GM19239 (cell line): ENCODE results near the gene ST3GAL4.

Source experiments
- DNase-seq: peaks from one replicate; pipeline ENCODE4 v3.0.0; 2011; ENCODE audit warnings: low spot score; ENCODE audit not compliant: insufficient read length
- FAIRE-seq: peaks from 2 replicates; lab custom pipeline; 2011; peaks lifted over from hg19 to GRCh38; lab: Jason Lieb, UNC

ST3GAL4 gene

DNA sequence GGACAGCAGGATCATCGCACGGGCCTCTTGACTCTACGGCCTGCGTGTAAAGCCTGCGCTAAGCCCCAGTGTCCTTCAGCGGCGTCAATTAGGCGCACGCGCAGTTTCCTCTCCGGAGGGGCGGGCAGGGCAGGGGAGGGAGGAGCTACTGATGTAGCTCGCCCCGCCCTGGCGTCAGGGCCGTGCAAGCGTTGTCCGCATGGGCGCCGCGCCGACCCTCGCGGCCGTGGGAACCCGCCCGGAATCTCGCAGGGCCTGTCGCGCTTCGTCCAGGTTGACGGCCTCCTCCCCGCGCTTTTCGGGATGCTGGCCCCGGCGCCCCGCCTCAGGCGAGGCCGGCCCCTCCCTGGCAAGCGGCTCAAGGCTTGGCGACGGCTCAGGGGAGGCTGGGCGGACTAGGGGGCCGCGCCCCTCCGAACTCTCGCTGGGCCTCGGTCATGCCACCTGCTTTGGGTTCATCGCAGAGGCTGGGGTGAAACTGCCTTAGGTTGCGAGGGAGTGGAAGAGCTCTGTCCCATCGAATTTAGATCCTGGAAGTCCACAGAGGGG is 61.1 kb downstream of the ST3GAL4 start:
- DNase-seq (peak; percentile 78), FAIRE-seq (peak; percentile 33)

DNA sequence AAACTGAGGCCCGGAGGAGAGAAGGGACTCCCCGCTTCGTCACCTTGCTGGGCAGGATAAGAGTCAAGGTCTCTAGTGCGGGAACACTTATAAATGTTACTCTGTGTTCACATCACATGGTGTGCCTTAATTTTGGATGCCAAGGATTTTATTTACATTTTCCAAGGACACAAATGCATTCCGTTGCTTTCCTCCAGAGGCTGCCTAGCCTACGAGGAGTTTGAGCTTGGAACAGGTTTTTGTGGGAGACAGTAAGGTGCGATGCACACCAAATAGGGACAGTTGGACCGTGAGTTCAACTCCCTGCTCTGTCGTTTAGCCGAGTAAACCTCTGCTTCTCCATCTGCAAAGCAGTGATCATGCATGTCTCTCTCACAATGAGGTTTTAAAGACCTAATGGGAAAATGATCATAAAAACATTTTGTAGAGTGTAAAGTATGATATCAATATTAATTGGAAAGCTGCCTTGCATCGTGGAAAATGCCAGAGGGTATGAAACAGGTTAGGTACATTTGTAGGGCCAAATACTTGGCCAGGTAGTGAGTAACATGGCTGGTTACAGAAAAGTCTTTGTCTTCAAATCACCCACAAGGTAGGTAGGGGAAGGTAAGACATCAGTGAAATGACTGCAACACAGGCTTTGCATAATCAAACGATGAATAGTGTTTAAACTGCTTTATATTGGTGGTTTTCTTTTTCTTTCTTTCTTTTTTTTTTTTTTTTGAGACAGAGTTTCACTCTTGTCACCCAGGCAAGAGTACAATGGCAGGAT is 61.8 kb downstream of the ST3GAL4 start:
- DNase-seq, result no peak
- no peak for FAIRE-seq

DNA sequence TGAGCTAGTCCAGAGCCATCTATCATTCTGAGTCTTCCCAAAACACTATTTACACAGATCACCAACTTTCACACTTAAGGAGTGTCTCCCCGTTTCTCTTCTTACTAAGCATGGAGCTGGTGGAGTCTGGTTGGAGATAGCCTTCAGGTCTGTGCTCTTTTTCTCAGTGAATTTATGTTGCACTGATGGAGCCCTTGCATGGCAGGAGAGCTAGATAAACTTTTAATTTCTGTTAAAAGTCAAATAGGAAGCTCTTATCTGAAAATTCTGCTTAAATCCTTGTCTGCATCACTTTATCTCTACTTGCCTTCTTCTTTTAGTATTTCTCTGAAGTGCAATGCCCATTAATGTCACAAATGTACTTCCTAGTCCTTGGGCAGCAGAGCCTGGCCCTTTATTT is 63.4 kb downstream of the ST3GAL4 start:
- DNase-seq (no peak), FAIRE-seq (no peak)

DNA sequence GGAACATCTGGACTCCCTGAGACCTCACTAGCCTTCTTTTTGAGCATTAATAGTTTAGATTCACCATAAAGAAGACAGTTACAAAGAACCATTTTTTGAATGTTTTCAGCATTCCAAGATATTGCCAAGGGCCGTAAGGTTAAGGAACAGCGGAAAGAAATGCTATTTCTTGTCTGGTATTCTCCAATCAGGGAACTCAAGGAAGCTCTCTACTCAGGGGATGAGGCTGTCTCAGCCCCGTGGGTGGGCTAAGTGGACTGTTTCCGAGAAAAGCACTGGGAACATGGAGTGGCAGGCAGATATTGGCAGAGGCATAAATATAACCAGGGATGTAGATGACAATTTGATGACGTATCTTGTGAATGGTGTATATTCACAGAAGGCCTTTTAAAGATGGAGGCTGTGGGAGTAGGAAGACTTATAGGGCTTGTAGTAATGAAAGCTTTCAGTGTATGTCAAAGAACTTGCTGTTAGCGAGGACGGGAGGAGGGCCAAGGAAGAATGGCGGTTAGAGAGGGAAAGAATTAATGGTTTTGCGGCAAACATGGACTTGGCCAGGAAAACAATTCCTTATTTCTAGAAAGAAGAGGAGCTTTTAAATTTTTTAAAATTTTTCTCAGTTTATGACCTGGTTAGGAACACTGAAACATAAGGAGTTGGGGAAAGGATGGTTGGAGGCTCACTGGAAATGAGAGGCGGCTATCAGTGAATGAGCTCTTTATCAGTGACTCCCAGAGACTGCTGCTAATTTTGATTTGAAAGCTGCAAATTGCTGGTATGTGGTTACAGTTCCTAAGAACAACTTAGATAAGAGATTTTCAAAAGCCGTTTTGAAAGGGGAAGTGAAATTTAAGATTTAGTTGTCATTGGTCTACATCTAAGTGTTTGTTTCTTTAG is 64.6 kb downstream of the ST3GAL4 start:
- peak; percentile 63 for DNase-seq
- FAIRE-seq, result peak; percentile 85

DNA sequence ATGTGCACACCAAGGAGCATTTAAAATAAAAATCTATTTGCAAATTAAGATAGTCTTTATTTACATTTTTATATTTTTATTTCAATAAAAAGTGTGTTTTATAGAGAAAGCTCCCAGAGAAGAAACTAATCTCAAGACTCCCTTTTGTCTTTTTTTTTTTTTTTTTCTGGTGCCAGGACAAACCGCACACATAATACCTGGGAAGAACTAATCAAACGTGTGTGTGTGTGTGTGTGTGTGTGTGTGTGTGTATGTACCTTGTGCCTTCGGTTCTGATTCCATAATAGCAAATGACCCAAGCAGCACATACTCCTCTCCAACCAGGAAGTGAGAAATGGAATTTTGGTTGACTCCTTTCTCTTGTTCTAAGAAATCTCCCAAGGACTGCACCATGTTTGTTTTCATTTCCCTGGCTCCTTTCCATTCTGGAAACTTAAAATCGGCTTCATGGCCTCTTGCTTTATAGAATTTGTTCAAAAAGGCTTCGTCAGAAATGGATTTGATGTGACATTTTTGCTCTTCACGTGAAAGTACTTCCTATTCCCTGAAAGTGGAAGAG is 65.3 kb downstream of the ST3GAL4 start:
- peak; percentile 66 for FAIRE-seq
- DNase-seq, result no peak

DNA sequence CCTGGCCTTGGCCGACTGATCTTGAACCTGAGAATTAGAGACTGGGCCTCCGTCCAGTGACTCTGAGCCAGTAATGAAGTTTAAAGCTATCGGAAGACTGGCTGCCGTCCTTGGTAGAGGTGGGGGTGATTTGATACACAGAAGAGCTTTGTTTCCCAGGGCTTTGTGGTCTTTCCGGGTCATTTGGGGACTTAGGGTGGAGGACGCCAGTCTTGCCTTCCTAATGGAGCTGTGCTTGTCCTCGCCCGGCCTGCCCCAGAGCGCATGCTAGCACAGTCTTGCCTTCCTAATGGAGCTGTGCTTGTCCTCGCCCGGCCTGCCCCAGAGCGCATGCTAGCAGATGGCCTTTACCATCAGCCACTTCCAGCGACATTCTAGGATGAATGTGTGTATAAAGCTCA is 65.8 kb downstream of the ST3GAL4 start:
- FAIRE-seq (no peak), DNase-seq (no peak)

DNA sequence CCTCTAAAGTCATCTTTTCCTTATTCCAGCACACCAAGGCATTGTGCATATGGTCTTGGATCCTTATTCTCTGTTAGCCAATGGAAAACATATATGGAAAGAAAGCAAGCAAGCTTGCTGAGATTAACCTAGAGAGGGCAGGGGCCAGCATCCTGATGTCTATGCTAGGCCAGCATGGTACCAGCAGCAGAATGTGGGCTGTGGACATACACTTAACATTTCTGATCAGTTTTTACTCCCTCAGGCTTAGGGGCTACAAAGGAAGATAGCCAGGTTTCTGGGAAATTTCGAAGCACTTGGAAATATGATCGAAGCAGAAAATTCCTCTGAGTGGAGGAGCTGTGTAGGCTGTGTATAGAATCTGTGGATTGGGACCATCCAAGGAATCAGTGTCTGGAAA is 67.0 kb downstream of the ST3GAL4 start:
- no peak for DNase-seq
- no peak for FAIRE-seq

DNA sequence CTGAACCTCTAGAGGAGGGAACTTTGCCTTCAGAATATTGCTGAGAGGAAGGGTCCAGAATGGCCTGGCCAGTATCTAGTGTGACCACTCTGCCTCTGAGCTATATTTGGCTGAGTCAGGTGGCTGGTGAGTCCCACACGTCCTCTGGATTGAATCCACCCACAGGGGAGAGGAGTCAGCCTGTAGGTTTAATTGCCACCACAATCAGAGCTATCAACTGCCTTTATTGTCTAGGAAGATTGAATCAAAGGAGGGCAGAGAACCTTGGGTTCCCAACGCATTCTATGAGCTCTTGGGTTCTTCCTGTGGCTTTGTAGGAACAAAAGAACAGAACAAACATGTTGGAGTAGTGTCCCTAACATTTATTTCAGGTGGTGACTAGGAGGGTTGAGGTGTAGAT is 67.7 kb downstream of the ST3GAL4 start:
- DNase-seq, result no peak
- no peak for FAIRE-seq

DNA sequence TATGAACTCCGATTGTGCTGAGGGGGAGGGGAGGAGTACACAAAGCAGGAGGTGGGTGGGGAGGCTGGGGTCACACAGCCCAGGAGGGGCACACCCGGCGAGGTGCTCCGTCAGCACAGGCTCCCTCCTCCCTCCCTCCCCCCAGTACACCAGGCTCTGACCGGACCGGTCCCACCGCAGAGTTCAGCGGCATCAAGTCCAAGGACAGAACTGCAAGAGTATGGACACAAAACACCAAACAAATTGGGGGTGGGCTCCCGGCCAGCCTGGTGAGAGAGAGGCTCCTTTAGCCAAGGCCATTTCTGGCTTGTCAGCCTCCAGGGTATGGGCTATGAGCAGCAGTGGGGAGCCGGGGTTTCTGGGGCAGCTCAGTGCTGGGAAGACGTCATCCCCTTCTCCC is 68.3 kb downstream of the ST3GAL4 start:
- DNase-seq, result no peak
- FAIRE-seq, result no peak

DNA sequence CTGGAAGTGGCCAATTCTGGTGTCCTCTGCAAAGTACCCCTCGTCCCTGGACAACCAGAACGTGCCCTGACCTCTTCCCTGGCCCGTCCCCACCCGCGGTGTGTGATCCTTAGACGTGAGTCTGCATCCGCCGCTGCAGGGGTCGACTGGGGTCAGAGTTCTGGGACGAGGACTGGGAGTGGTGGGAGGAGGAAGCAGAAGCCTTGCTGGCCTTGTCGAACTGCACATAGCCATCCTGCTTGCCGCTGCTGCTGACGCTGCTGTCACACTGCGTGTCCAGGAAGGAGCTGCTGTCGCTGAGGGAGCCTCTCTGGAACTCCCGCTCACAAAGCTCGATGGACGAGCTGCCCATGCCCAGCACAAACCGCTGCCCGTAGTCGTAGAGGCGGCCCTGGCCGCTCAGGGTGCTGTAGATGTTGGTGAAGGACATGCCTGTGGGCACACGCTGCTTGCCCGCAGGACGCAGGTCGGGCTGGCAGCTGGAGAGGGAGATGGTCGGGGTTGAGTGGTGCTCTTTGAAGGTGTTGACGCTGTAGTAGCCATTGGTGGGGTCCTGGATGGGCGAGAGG is 69.1 kb downstream of the ST3GAL4 start:
- FAIRE-seq (no peak), DNase-seq (no peak)

DNA sequence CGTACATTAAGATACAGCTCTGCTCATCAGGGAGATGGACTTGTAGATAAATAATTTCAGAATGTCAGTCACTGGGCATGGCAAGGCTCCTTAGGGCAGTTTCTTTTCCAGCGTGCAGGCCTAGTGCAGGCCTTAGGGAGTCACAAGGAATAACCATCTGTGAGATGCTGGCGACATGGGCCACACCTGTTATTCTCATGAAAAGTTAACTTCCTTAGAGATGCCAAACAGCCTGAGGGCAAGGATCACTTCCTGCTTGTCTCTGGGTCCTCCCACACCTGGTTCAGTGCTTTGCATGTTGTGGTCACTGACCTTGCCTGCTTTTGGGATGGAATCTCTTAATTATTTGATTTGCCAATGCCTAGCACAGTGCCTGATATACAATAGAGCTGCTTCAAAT is 70.6 kb downstream of the ST3GAL4 start:
- no peak for DNase-seq
- no peak for FAIRE-seq

DNA sequence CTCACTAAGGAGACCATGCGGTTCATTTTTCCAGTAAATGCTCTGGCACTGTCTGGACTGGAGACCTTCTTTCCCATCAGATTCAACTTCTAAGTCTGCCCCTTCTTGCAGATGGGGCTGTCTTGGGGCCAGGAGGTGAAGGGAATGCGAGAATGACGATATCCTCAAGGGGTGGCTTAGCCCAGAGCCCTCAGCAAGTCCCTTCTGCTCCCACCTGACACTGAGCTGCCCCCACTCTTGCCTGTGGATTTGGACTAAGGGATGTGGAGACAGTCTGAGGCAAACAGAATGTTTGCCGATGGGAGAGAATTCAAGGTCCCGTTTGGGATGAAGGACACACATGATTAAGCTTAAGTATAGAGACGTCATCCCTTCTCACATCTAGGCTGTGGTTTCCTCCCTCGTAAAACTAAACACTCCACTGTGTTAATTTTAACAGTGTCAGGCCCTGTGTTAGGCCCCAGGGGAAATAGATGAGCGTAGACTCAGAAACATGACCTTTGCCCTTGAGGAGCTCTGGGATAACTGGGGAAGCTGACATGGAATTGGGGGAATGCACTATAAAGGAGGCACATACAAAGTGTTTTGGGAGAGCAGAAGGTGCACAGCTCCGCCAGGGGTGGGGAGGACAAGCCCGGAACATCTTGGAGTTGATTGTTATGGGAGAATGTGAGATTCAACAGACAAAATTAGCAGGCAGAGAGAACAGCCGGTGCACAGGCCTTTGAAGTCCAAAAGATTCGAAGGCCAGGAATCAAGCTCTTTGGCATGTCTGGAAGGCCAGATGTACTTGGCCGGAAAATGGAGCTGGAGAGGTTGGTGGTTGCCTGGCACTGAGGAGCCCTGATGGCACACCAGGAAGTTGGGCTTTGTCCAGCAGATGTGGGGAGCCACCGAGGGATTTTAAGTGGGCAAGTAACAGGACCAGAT is 71.6 kb downstream of the ST3GAL4 start:
- peak; percentile 86 for FAIRE-seq
- DNase-seq, result no peak

DNA sequence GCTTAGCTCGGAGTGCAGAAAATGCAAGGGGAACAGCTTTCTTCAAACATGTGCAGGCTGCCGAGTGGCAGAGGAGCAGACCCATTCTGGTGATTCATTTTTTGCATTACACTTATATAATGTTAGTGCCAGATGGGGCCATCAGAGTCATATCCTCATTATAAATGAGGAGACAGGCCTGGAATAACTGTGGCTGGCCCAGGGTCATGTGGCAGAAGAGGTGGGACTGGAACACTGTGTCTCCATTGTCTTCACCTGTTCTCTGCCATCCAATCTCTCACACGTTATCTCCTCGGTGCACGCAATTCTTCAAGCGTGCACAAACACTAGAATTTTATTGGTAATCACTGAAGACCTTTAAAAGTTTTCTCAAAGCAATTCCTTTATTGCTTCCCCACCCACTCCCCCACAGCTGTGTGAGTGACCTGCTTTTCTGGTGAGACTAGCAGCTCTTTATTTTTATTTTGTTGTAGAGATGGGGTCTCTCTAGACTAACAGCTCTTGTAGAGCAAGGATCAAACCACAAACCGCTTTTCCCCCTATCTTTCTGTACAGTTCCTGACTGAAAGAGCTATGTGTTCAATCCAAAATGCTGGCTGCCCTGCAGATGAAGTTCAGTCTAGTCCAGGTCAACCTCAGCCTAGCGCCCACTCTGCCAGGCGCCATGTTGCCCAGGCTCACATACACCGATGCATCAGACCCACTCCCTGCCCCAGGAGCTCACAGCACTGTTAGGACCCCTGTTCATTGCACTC is 75.3 kb downstream of the ST3GAL4 start:
- FAIRE-seq (no peak), DNase-seq (no peak)

DNA sequence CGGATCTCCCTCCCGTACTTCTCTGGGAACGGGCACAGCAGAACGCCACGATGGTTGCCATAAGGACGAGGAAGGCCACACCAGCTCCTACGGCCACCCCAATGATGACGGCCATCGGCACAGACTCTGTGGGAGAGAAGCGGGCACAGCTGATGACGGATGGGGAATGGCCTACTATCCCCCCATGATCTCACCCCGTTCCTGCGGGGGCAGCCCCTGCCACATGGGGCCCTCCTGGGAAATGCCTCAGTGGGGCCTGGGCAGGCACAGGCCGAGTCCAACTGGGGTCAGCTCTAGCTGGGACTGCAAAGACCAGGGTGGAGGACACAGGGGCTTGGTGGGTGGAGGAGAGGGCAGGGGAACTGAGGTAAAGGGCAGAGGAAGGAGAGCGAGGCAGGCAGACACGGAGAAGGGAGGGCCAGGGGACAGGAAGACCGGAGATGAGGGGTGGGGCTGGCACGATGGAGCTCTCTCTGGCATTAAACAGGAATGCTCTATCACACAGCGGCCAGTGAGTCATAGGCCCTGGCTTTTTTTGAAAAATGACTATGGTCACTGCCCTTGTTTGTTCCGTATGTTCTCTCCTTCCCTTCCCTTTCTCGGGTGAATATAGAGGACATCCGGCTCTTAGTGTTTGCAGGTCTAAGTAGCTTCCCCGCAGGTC is 76.0 kb downstream of the ST3GAL4 start:
- no peak for FAIRE-seq
- DNase-seq, result no peak

DNA sequence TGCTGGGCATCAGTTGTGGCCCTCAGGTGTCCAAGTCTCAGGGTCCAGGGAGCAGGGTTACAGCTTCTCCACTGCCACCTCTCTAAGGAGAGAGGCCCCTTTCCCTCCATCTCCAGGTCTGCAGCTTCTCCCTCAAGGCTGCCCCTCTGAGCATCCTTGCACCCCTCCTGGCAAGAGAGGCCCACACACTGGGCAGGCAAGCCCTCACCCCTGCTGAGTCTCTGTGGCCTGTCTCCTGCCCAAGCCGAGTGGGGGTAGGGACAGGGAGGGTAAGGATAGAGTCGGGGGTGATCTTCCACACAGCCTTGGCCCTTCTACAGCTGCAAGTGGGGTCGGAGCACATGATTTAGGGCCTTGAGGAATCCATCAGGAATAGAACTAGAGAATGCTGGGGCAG is 76.6 kb downstream of the ST3GAL4 start:
- no peak for DNase-seq
- FAIRE-seq, result no peak

DNA sequence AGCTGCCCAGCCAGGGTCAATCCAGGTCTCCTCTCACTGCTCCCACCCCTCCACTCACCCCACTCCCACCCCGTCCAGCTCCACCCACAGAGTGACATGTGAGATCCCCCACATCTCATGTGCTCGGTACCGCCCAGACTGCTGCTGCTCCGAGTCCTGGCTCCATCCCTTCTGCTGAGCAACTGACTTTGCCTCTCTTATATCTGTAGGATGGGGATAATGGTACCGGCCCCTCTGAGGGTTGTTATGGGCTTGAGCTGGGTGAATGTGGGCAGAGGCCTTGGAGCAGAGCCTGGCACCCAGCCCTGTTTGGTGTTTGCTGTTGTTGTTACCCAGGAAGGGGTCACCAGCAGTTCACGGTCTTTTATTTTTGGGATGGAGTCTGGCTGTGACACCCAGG is 77.0 kb downstream of the ST3GAL4 start:
- no peak for DNase-seq
- no peak for FAIRE-seq

DNA sequence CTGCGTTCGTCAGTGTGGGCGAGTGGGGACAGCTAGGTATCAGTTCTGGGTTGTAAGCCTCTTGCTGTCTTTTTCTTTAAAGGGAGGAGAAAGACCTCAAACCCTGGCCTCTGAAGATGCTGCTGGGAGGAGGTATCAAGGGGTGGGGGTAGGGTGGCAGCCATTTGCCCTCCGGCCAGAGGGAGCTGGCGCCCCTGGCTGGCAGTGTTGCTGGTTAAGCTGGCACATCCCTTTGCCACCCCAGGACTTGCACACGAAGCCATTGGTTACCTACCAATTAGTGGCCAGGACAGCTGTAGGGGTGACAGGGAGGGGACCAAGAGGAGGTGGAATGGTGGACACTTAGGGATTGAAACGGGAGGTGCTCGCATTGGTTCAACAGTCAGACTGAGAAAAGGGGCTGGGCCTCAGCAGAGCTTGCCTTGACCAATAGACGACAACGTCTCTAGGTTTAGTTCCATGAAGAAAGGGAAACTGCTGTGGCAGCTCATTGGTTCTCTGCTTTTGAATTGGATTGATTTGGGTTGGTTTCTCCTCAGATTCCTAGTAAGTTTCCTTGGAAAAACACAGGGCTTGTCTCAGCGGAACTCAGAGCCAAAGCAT is 77.9 kb downstream of the ST3GAL4 start:
- DNase-seq (no peak), FAIRE-seq (no peak)
